Panc1 (cell line): ENCODE results near the gene ITGB5. TPM values are rescaled to one million over a fixed set of nuclear protein-coding genes. Genes with fewer than 3 reads are reported as not detected.

ENCODE experiments used
- microRNA-seq: library from miRNA; unstranded; fragments of <30 nt; microRNA quantifications from one replicate; pipeline ENCODE4 v1.1.0, GENCODE V29; 2020; ENCODE audit not compliant: unreplicated experiment
- total RNA-seq: library from RNA; stranded (reverse); gene quantifications from one replicate; pipeline ENCODE4 v1.2.1, GENCODE V29; 2021; ENCODE audit not compliant: unreplicated experiment

Gene ITGB5
- total RNA-seq, 1 experiment from 2014 or later: 446 TPM

Small RNA genes lying within 50 kb of the gene (microRNA-seq; reads per million reads assigned to microRNA genes)
- gene MIR544B: 5.4 reads per million, percentile 15 among the genes with 10 or more reads in this experiment

Other genes with a start within 250 kb of the ITGB5 start
- 46.0 TPM for gene UMPS, start 156.9 kb downstream of the ITGB5 start, total RNA-seq
- 0.13 TPM for gene MUC13, start 47.4 kb upstream of the ITGB5 start, total RNA-seq
- gene HEG1, start 168.6 kb upstream of the ITGB5 start, total RNA-seq: 141 TPM